Esophagus muscularis mucosa (tissue), 3 donors: ENCODE measurements around the gene ALG8.
"Not testable (repeated sequence)": the region's sequence is repeated elsewhere in the genome, so short reads cannot be mapped to it uniquely, and the experiment has no call there.

Source experiments
- POLR2A ChIP-seq: fragments of 450-650 bp; IDR thresholded peaks from one replicate; pipeline ENCODE4 v1.6.1; 2017; ENCODE audit warnings: antibody characterized with exemption, moderate library complexity, mild to moderate bottlenecking, low read depth
- POLR2AphosphoS5 ChIP-seq, 2 donors: sonication (generic); formaldehyde crosslinking; IDR thresholded peaks; one replicate each; pipeline ENCODE4 v1.6.1; 2017; ENCODE audit warnings: antibody characterized with exemption in 2 of 2
- TF ChIP-seq, protein P1 (sequence below), 3 experiments: fragments of 200-600 bp in 2 of 3; fragments of 450-650 bp in 1 of 3; sonication (generic) in 2 of 3; IDR thresholded peaks; one replicate each; pipeline ENCODE4 v1.5.1; 2017 to 2019; ENCODE audit warnings: antibody characterized with exemption in 3 of 3, mild to moderate bottlenecking in 2 of 3, moderate library complexity in 1 of 3

DNA sequence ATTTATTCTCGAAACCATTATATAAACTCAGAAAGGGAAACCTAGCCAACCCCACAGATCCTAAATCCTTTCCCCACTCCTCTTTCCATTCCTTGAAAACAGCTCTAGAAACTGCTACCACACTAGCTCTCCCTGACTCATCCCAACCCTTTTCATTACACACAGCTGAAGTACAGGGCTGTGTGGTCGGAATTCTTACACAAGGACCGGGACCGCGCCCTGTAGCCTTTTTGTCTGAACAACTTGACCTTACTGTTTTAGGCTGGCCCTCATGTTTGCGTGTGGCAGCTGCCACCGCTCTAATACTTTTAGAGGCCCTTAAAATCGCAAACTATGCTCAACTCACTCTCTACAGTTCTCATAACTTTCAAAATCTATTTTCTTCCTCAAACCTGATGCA, 54.9 kb downstream of the ALG8 start:
- TF ChIP-seq, protein P1, sequence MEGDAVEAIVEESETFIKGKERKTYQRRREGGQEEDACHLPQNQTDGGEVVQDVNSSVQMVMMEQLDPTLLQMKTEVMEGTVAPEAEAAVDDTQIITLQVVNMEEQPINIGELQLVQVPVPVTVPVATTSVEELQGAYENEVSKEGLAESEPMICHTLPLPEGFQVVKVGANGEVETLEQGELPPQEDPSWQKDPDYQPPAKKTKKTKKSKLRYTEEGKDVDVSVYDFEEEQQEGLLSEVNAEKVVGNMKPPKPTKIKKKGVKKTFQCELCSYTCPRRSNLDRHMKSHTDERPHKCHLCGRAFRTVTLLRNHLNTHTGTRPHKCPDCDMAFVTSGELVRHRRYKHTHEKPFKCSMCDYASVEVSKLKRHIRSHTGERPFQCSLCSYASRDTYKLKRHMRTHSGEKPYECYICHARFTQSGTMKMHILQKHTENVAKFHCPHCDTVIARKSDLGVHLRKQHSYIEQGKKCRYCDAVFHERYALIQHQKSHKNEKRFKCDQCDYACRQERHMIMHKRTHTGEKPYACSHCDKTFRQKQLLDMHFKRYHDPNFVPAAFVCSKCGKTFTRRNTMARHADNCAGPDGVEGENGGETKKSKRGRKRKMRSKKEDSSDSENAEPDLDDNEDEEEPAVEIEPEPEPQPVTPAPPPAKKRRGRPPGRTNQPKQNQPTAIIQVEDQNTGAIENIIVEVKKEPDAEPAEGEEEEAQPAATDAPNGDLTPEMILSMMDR (IDR thresholded peaks at IDR 0.05): not testable (repeated sequence)
- not testable (repeated sequence) for TF ChIP-seq POLR2A; POLR2AphosphoS5 (IDR thresholded peaks at IDR 0.05)
